ENCODE results near the gene NEMF.
"Not testable (repeated sequence)": the region's sequence is repeated elsewhere in the genome, so short reads cannot be mapped to it uniquely, and the experiment has no call there.

Gene NEMF

GRCh38 chr14:49852301-49853157 is at the start of gene NEMF:
Gene NEMF, minus strand, starts transcription at chr14:49852788. Its CDS starts 35 bp downstream, at chr14:49852753.
- DNase-seq: peak; percentile 90

GRCh38 chr14:49900973-49901372 is 48.4 kb upstream of the NEMF start:
- DNase-seq: no peak

GRCh38 chr14:49898485-49898884 is 45.9 kb upstream of the NEMF start:
- DNase-seq: no peak

- no peak for DNase-seq
Observed at GRCh38 chr14:49897965-49898364, 45.4 kb upstream of the NEMF start.

GRCh38 chr14:49897414-49897813 is 44.8 kb upstream of the NEMF start:
- no peak for DNase-seq

- DNase-seq: no peak
Observed at GRCh38 chr14:49896966-49897365, 44.4 kb upstream of the NEMF start.

- DNase-seq: not testable (repeated sequence)
Observed at GRCh38 chr14:49896272-49896671, 43.7 kb upstream of the NEMF start.

- DNase-seq: no peak
Observed at GRCh38 chr14:49895480-49895879, 42.9 kb upstream of the NEMF start.

- DNase-seq: not testable (repeated sequence)
Observed at GRCh38 chr14:49894214-49895107, 41.9 kb upstream of the NEMF start.

- no peak for DNase-seq
Observed at GRCh38 chr14:49893309-49894213, 41.0 kb upstream of the NEMF start.

- peak; percentile 84 for DNase-seq
Observed at GRCh38 chr14:49892636-49893308, 40.2 kb upstream of the NEMF start, which contains the start of gene ARF6. Gene ARF6, plus strand, starts transcription at chr14:49893082. Its CDS starts 655 bp downstream, at chr14:49893737.

GRCh38 chr14:49892301-49892635 is 39.7 kb upstream of the NEMF start:
- DNase-seq: peak; percentile 34

- DNase-seq: no peak
Observed at GRCh38 chr14:49888293-49888692, 35.7 kb upstream of the NEMF start.

- no peak for DNase-seq
Observed at GRCh38 chr14:49886523-49886922, 33.9 kb upstream of the NEMF start.

- DNase-seq: no peak
Observed at GRCh38 chr14:49882826-49883694, 30.5 kb upstream of the NEMF start.

GRCh38 chr14:49881350-49882001 is 28.9 kb upstream of the NEMF start:
- no peak for DNase-seq

GRCh38 chr14:49880267-49881064 is 27.9 kb upstream of the NEMF start:
- no peak for DNase-seq

GRCh38 chr14:49879646-49880204 is 27.1 kb upstream of the NEMF start:
- peak; percentile 19 for DNase-seq

- DNase-seq: no peak
Observed at GRCh38 chr14:49876563-49877127, 24.1 kb upstream of the NEMF start.

Measured in NCI-H748 treated with DMSO at 0.1 percent for 48 hours (cell line).